Measurements from ENCODE around the gene RNF103. TPM values are rescaled to one million over a fixed set of nuclear protein-coding genes. Genes with fewer than 3 reads are reported as not detected.

RNF103 gene
- polyA plus RNA-seq, 1 of the 3 experiments (the other 2 are of a cell fraction), result 7.0 TPM

- TF ChIP-seq GATA2 (CRISPR knock-in tag; IDR thresholded peaks at IDR 0.05) (no peak), YY1 (IDR thresholded peaks at IDR 0.05; ENCODE audit: low read depth) (no peak), NRF1 (IDR thresholded peaks at IDR 0.05; ENCODE audit: low read depth, low read length) (no peak), CHD2 (IDR thresholded peaks at IDR 0.05; ENCODE audit: low read length, partially characterized antibody) (no peak), SIN3A (IDR thresholded peaks at IDR 0.05; ENCODE audit: borderline replicate concordance, low read depth, low read length) (no peak), MEF2A (IDR thresholded peaks at IDR 0.05; ENCODE audit: borderline replicate concordance, low read depth) (no peak), TCF12 (IDR thresholded peaks at IDR 0.05) (no peak)
Observed at GRCh38 chr2:86566821-86567190, 56.9 kb downstream of the RNF103 start (continued).

- no peak overlapping the region for H3K27ac ChIP-seq (ENCODE audit: low read depth in 2 of 2, low read length in 1 of 2)
- H3K4me1 ChIP-seq (ENCODE audit: control insufficient read depth in 1 of 2, insufficient read depth in 2 of 2, low read depth in 1 of 2, low read length in 1 of 2), result peaks cover 0 to 14% of the 10 kb centered on the region in 2 experiments; a peak in 3 of 4 replicates
- H2AFZ ChIP-seq (ENCODE audit: low read depth), result no peak overlapping the region
- H3K9ac ChIP-seq, result no peak overlapping the region
- TF ChIP-seq PBX3 (IDR thresholded peaks at IDR 0.05), result no peak
- TF ChIP-seq FOSL2 (IDR thresholded peaks at IDR 0.05; ENCODE audit: borderline replicate concordance, low read depth), result no peak
- no peak for TF ChIP-seq NFIC (IDR thresholded peaks at IDR 0.05; ENCODE audit: borderline replicate concordance)
- TF ChIP-seq SMC3 (IDR thresholded peaks at IDR 0.05; ENCODE audit: low read depth, low read length), result no peak
- no peak for TF ChIP-seq REST (IDR thresholded peaks at IDR 0.05; ENCODE audit: low read depth, low read length)
- no peak for TF ChIP-seq RCOR1 (IDR thresholded peaks at IDR 0.05; ENCODE audit: low read length)
- TF ChIP-seq TAF1 (IDR thresholded peaks at IDR 0.05; ENCODE audit: borderline replicate concordance, low read depth, low read length), result no peak
- TF ChIP-seq FOXJ3 (CRISPR knock-in tag; IDR thresholded peaks at IDR 0.05), result no peak
- TF ChIP-seq CHD2 (IDR thresholded peaks at IDR 0.05; ENCODE audit: low read length, partially characterized antibody), result no peak
- H3K9me3 ChIP-seq, result no peaks in the 10 kb centered on the region
- H3K79me2 ChIP-seq (ENCODE audit: insufficient read depth), result peaks cover 15% of the 10 kb centered on the region
- H4K20me1 ChIP-seq (ENCODE audit: insufficient read depth), result no peaks in the 10 kb centered on the region
- WGBS (ENCODE audit: low lambda C conversion rate), result 66% methylated on average over 6 of the region's 6 CpGs
- peaks cover 0 to 3% of the 10 kb centered on the region in 2 experiments for H3K36me3 ChIP-seq (replicated peaks in 1 of 2; ENCODE audit: control insufficient read depth in 1 of 2, insufficient read depth in 2 of 2, low read length in 1 of 2)
- H3K4me3 ChIP-seq (ENCODE audit: low read depth in 2 of 2, low read length in 1 of 2), result no peak overlapping the region
- DNase-seq, result no peak
- no peaks in the 10 kb centered on the region for H3K27me3 ChIP-seq (ENCODE audit: insufficient read depth)
- no peaks in the 10 kb centered on the region for H3F3A ChIP-seq (replicated peaks; ENCODE audit: insufficient read depth)
- ChIA-PET CTCF (no interaction called here), POLR2A (no interaction called here)
- no peaks in the 10 kb centered on the region for H3K9me2 ChIP-seq
- no peak overlapping the region for H3K4me2 ChIP-seq
Observed at GRCh38 chr2:86566158-86566820, 57.4 kb downstream of the RNF103 start.

Data from SK-N-SH (cell line).